HG03442 (cell line): ENCODE data around the gene AKR1C1.
"Not testable (repeated sequence)": the region's sequence is repeated elsewhere in the genome, so short reads cannot be mapped to it uniquely, and the experiment has no call there.

Experiments
- ATAC-seq: cut with Tn5 transposase; IDR thresholded peaks from one replicate; pipeline ENCODE4 v1.9.1; 2021; ENCODE audit warnings: mild to moderate bottlenecking, moderate library complexity; ENCODE audit not compliant: unreplicated experiment

AKR1C1 gene

DNA sequence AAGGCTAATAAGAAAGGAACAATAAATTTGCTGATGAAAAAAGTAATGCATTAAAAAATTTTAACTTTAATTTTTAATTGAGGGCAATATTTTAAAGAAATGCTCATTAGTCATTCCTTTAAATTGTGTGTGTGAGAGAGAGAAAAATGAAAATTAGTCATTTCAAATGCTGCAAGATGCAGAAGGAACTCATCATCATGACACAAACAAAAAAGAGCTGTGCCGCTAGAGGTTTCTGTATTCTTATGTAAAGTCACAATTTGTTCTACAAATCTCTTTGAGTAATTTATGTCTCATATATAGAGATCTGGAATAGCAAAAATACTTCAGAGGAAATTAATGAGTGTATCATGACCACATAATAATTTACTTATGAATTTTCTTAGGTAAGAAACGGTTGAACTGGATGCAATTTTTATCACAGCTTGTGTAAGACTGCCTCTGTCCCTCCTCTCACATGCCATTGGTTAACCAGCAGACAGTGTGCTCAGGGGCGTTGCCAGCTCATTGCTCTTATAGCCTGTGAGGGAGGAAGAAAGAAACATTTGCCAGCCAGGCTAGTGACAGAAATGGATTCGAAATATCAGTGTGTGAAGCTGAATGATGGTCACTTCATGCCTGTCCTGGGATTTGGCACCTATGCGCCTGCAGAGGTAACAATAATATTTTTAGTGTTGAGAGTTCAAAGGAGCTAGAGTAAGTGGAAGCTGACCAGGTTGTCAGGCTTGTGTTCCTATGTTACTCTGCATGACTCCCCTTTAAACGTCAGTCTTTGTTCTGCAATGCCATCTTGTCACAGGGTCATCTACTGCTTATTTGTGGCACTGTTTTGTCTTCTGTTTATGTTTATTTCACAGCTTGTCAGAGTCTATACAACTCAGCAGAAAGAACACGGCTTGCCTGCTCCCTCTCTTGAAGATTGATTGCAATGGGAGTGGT lies at the start of gene AKR1C1:
Gene AKR1C1, plus strand, starts transcription at position 540 of the 939 bp plus-strand sequence. Its CDS starts 30 bp downstream, at position 570.
- not testable (repeated sequence) for ATAC-seq

DNA sequence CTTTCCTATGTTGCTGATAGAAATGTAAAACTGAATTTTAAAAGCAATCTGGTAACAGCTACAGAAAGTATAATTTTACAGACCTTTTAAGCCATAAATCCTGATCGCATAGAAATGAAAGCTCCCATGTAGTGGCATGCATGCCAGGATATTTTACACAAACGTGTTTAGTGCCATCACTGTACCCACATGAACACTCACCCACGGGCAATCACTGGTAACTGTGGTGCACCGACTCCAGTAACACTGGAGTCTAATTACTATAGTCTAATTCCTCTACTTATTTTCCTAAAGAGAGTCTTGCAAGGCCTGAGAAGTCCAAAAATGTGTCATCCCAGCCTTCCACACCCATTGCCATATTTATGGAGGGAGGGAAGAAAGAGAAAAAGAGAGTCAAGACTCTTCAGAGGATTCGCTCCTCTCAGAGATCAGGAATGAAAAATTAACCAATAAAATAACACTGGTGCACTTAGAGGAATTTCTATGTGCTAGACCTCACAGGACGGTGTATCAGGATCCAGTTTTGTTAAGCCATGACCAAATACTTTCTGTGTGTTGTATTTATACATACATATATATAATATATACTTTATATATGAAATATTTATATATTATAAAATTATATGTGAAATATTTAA lies 48.9 kb upstream of the AKR1C1 start:
- ATAC-seq = no peak

DNA sequence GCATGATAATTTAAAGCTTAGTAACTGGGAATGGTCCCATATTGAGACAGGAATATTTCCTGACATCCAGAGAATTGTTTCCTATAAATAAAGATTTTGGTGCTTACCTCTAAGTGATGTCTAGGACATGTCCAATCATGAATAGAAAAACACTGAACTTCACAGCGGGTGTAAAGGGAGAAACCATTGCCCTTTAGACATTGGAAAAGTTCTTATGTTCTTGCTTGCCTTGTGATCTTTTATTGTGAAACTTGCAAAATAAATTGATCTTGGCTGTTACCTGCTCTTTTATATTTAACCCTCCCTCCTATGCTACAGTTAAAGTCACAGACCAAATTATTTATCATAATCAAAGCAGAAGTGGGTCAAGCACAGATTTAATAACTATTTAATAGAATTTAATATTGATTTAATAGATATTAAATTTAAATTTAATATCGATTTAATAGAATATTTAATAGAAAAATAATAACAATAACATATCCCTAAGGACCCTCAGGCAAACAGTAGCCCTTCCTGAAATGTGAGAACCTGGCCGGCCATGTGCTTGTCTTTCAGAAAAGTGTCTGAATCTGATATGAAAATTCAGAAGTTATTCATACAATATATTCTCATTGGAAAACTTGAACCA lies 47.0 kb upstream of the AKR1C1 start:
- ATAC-seq = no peak

DNA sequence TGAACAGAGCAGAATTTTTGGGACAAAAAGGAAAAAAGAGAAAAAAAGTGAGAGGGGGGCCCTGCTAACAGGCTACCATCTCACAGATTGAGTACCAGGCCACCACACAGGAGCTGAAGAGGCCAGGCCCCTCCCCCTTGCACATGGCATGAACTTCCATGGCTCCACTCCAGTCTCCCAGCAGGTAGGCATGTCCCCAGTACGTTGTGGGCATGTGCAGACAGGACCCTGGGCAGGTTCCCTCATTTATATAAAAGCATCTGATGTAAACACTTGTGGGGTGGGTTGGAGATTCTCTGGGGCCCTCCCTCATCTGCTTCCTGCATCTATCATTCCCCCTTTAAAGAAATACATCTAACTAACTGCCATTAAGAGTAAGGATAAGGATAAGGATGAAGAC lies 45.0 kb upstream of the AKR1C1 start:
- ATAC-seq = no peak

DNA sequence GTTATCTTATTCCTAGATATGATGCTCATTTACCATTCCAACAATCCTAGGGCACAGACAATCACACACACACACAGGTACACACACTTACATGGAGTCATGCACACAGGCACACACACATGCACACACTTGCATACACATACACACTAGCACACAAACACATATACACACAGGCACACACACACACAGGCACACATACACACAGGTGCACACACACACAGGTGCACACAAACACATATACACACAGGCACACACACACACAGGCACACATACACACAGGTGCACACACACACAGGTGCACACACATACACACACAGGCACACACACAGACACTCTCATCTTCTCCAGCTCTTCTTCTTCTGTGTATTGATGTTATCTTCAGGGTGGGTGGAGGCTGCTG lies 38.7 kb upstream of the AKR1C1 start:
- not testable (repeated sequence) for ATAC-seq

DNA sequence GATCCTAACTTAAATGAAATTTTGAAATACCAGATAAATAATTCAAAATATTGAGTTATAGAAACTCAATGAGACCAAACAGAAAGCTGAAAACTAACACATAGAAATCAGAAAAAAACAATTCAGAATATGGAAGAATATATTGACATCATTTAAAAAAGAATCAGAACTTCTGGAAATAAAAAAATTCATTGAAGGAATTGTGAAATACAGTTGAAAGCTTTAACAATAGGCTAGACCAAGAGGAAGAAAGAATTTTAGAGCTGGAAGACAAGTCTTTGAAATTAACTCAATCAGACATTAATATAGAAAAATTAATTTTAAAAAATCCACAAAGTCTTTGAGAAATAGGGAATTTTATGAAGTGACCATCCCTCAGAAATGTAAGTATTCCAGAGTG lies 36.8 kb upstream of the AKR1C1 start:
- no peak for ATAC-seq

DNA sequence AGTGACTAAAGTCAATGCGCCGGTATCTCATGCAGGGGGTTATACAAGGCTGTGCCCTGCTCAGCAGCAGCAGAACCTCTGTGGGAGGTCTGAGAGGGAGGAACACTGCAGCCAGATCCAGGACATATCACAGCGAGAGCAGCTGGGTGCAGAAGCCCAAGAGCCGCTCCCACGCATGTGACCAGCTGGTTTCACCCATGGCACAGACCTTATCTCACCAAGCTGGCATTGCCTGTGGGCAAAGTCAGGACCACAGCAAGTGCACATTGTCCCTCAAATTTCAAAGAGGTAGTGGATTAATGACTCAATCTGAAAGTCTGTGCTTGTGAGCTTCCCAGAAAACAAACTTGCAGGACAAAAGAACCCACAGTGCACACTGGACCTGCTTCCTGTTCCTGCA lies 31.6 kb upstream of the AKR1C1 start:
- ATAC-seq = no peak

DNA sequence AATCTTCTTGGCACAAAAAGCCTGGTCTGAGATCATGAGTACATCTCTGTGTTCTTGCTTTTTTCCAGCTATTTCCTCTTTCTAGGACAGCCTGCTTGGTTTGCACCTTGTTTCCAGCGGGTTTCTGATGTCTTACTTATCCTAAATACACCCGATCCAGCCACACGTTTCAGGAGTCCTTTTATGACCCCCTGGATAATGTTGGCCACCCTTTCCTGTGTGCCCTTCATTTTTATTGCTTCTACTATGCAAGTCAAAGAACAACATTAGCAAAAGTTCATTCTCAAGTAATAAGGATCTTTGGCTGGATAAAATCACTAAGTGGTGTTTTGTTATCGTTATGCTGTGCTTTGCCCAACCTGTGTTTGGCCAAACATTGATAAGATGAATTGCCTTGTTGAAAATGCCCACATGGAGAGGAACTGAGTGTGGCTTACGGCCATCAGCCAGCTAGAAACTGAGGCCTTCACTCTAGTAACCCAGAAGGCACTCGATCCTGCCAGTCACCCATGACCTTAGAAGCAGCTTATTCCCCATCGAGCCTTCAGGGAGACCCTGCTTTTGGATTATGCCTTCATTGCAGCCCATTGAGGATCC lies 28.7 kb upstream of the AKR1C1 start:
- ATAC-seq = no peak

DNA sequence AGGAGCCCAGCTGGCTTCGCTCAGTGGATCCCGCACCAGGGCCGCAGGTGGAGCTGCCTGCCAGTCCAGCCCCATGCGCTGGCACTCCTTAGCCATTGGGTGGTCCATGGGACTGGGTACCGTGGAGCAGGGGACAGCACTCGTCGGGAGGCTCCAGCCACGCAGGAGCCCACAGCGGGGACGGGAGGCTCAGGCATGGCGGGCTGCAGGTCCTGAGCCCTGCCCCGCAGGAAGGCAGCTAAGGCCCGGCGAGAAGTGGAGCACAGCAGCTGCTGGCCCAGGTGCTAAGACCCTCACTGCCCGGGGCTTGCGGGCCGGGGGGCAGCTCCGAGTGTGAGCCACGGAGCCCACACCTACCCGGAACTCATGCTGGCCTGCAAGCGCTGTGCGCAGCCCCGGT lies 25.9 kb upstream of the AKR1C1 start:
- ATAC-seq = no peak

DNA sequence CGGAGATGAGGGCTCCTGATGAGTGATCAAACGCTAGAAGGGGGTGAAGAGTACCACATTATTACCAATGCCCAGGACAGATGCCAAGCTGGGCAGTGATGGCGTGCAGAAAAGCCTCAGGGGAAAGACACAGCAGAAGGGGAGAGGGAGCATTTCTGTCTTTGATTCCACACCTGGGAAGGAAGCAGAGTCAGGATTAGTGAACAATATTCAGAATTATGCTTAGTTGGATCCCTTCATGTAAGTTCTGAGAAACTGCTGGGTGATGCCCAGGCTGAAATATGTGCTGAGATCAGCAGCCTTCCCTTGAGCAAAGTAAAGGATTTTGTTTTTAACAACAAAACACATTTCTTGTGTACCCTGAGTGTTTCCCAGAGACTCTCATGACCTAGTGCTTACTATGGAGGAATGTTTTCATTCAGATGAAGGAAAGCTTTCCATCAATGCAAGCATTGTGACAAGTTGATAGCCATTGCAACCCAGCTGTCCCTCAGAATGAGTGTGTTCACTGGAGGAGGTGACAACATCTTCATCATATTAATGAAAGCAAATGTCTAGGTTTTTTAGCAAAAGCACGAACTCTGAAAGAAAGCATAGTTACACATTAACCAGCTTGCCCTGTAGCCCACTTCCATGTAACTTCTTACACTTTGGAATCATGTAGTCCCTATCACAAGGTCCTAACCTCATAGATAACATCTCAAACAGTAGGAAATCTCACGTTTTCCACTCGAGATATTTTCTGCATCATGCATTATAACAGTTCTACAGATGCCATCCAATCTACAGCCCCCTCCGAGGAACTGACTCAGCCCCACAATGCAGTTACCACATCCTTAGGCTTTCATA lies 23.8 kb upstream of the AKR1C1 start:
- ATAC-seq = no peak

DNA sequence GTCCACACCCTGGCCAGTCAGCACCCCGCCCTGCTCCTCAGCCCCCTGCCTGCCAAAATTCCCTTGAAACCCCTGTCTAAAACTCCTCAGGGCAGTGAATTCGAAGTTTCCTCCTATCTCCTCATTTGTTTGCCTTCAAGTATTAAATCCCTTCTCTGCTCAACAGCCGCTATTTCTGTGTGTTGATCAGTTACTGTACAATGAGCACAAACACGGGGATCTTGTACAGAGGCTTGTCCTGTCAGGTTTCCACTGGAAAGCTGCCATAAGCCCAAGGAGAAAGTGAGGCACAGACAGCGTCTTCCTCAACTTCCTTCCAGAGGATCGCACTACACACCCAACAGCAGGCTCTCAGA lies 23.2 kb upstream of the AKR1C1 start:
- ATAC-seq = not testable (repeated sequence)

DNA sequence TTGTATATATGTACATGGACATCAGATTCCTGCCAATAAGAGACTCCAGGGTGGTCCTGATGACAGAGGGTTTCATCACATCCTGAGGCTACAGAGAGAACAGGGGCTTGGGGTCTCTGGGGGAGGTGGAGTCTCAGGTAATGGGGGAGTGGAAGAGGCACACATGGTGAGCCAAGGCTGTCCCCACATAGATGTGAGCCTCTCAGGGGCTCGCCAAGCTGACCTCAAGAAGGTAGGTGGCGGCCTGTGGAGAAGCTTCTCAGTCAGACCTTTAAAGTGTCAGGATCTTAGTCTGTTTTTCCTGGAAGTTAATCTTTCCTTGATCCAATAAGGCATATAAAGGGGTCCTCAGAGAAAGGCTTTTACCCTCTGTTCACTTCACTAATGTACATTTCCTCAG lies 22.3 kb upstream of the AKR1C1 start:
- not testable (repeated sequence) for ATAC-seq

DNA sequence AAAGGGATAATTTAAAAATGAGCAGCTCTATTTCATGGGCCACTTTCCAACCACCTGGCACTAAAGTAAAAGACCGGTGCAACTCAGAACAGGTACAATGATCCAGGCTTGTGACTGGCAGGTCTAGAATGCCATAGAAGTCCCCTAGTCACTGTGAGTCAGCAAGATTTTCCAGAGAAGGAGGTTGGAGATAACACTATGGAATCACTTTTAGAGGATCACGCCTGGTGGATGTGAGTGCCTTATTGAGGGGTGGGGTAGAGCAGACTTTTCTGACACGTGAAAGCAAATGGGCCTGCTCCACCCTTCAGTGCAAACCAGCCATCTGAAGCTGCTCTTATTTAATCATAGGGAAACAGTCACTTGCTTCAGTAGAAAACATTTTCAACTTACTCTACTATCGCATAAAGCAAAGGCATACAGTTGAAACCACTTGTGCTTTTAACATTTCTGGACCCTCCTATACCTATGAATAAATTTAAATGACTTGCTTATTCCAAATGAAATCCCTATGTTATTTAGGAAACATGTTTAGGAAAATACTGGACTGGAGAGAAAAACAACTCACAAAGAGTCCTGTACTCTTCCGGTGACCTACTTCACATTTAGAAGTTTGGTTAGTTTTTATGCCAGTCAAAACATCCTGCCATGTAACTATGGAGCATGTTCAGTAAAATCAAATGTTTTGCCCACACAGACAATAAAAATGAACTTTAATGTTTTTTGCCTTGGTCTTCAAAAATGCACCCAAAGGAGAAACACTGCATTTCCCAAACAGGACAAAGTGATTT lies 21.5 kb upstream of the AKR1C1 start:
- no peak for ATAC-seq

DNA sequence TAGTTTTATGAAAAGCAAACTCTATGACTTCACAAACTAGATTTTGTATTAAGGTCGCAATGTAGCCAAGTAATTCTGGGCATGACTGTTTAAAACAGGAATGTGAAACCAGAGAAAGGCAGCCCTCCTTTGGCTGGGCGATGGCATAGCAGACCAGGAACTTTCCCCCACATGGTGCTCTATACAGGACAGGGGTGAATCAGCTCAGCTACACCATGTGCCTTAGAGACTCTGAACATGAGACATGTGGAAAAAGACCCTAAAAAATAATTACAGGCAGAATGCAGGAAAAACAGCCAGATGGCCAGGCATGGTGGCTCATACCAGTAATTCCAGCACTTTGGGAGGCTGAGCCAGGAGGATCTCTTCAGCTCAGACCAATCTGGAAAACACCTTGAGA lies 20.3 kb upstream of the AKR1C1 start:
- not testable (repeated sequence) for ATAC-seq

DNA sequence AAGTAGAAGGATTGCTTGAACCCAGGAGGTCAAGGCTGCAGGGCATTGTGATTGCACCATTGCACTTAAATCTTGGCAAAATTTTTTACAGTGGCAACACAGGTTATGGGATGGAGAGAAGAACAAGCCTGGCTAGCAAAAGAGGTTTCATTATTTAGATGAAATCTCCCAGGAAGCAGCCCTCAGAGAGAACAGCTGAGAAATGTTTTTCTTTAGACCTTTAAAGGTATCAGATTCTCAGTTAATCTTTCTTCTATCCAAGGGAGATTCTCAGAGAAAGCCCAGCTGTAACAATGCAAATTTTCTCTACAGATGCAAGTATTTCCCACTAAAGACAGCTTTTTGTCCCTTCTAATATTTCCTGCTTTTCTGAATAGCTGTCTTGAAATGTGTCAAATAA lies 19.8 kb upstream of the AKR1C1 start:
- ATAC-seq = not testable (repeated sequence)

DNA sequence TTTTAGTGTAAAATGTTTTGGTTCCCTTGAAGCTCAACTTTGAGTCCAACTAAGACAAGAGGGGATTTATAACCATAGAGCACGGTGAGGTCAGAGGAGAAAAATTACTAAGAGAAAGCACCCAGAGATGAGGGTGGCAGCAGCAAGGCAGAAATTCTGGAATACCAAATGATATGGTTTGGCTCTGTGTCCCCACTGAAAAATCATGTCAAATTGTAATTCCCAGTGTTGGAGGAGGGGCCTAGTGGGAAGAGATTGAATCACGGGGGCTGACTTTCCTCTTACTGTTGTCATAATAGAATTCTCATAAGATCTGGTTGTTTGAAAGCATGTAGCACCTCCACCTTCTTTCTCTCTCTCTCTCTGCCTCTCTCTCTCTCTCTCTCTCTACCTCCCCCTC lies 19.4 kb upstream of the AKR1C1 start:
- no peak for ATAC-seq

DNA sequence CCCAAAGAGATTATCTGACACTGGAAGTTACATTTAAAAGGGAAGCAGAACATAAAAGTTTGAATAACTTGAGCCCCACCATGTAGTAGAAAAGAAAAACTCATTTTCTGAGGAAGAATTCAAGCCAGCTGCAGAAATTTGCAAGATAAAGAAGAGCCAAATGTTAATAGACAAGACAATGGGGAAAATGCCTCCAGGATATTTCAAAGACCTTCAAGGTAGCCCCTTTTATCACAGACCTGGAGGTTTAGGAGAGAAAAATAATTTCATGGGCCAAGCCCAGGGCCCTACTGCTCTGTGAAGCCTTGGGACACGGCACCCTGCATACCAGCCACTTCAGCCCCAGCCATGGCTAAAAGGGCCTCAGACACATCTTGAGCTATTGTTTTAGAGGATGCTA lies 18.4 kb upstream of the AKR1C1 start:
- no peak for ATAC-seq

DNA sequence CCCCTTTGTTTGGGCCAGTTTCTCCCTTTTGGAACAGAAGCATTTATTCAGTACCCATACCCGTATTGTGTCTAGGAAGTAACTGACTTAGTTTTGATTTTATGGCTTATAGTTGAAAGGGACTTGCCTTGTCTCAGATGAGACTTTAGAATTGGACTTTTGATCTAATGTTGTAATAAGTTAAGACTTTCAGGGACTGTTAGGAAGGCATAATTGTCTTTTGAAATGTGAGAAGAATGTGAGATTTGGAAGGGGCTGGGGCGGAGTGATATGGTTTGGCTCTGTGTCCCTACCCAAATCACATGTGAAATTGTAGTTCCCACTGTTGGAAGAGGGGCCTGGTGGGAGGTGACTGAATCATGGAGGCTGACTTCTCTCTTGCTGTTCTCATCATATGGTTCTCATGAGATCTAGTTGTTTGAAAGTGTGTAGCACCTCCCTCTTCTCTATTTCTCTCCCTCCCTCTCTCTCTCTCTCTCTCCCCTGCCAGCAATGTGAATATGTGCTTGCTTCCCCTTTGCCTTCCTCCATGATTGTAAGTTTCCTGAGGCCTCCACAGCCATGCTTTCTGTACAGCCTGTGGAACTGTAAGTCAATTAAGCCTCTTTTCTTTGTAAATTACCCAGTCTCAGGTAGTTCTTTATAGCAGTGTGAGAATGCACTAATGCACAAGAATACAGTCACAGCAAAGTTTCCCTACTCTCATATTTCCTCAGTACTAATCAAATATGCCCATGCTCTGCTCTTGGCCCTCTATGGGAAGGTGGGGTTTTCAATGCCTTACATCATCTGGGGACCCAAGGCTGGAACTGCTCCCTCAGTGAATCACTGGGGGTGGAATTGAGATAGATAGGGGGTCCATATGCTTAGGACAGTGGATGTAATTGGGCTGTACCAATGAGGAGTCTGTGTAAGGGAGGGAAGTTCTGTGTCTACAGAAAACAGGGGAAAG lies 17.2 kb upstream of the AKR1C1 start:
- no peak for ATAC-seq
